HEK293T (cell line): ENCODE data around the gene USP53.

Experiments
- ARNT ChIP-seq: fragments of 450-650 bp; IDR thresholded peaks from 2 replicates; pipeline ENCODE4 v1.6.1; 2017; ENCODE audit warnings: mild to moderate bottlenecking
- BHLHE40 ChIP-seq: fragments of 450-650 bp; IDR thresholded peaks from 2 replicates; pipeline ENCODE4 v1.6.1; 2016; ENCODE audit warnings: mild to moderate bottlenecking, moderate library complexity, borderline replicate concordance
- CTBP1 ChIP-seq: fragments of 450-650 bp; IDR thresholded peaks from 2 replicates; pipeline ENCODE4 v1.6.1; 2016; ENCODE audit warnings: borderline replicate concordance
- ELF4 ChIP-seq: fragments of 450-650 bp; IDR thresholded peaks from 2 replicates; pipeline ENCODE4 v1.6.1; 2017; ENCODE audit warnings: antibody characterized with exemption
- FOXK2 ChIP-seq: fragments of 450-650 bp; IDR thresholded peaks from 2 replicates; pipeline ENCODE4 v1.6.1; 2016; ENCODE audit warnings: mild to moderate bottlenecking
- FOXM1 ChIP-seq: fragments of 450-650 bp; IDR thresholded peaks from 2 replicates; pipeline ENCODE4 v1.6.1; 2017; ENCODE audit warnings: mild to moderate bottlenecking, borderline replicate concordance
- HDGF ChIP-seq: fragments of 450-650 bp; IDR thresholded peaks from 2 replicates; pipeline ENCODE4 v1.6.1; 2017; ENCODE audit warnings: antibody characterized with exemption, borderline replicate concordance
- L3MBTL2 ChIP-seq: fragments of 450-650 bp; conservative IDR thresholded peaks from 2 replicates; pipeline ENCODE4 v1.6.1; 2016; ENCODE audit warnings: mild to moderate bottlenecking
- SP1 ChIP-seq: fragments of 450-650 bp; IDR thresholded peaks from 2 replicates; pipeline ENCODE4 v1.6.1; 2017
- SUZ12 ChIP-seq: fragments of 450-650 bp; IDR thresholded peaks from 2 replicates; pipeline ENCODE4 v1.6.1; 2016; ENCODE audit warnings: mild to moderate bottlenecking
- TARDBP ChIP-seq: fragments of 450-650 bp; IDR thresholded peaks from 2 replicates; pipeline ENCODE4 v1.6.1; 2016

DNA sequence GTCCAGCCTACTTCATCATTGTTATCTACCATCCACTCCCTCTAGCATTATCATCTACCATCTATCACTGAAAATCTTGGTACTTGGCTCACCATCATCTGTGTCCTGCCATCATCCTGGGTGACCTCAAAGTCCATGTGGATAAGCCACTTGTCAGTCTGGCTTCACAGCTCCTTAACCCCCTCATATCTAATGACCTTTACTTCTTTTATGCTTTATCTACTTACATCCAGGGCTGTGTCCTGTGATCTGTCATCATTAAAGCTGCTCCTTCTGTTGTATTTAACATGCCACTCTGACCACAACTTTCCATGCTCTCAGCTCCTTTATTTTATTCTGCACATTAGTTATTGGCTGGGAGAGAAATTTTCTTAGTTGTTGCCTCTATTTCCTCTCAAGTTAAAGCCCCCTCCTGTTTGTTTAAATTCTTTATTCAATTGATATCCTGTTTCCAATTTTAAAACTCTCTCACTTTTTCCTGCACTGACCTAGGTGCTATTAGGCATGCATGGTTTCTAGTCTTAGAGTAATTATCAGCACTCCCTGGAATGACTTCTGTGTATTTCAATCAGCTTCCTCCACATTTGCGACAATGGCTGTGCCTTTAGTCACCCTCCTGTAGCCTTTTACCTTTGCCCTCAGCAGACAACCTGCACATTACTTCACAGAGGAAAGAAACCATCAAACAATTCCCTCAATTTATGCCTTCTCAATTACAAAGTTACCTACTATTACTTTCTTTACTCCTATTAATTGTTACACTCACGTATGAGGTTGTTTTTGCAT is 117.5 kb downstream of the USP53 start:
- TF ChIP-seq FOXK2 (no peak), TARDBP (no peak), ARNT (no peak), SUZ12 (no peak), ELF4 (no peak), SP1 (no peak), BHLHE40 (no peak), CTBP1 (no peak), FOXM1 (no peak), HDGF (no peak), L3MBTL2 (no peak)
